Mammary epithelial cell (primary cell): ENCODE results near the gene B3GALT5.

Experiments used
- CTCF ChIP-seq, 2 donors: IDR thresholded peaks in 1 of 2; conservative IDR thresholded peaks in 1 of 2; 2 replicates each; pipeline ENCODE4 v1.5.1; 2011 to 2012; ENCODE audit warnings: inconsistent platforms in 2 of 2, low read length in 2 of 2, mild to moderate bottlenecking in 2 of 2, control low read depth in 1 of 2, low read depth in 1 of 2; ENCODE audit not compliant: insufficient read depth in 1 of 2; ENCODE audit errors: extremely low read depth in 1 of 2
- EZH2 ChIP-seq: IDR thresholded peaks from 2 replicates; pipeline ENCODE4 v1.6.1; 2012; ENCODE audit warnings: low read length, inconsistent platforms, borderline replicate concordance

- TF ChIP-seq CTCF (conservative IDR thresholded peaks at IDR 0.05 in 1 of 2, IDR thresholded peaks at IDR 0.05 in 1 of 2; ENCODE audit: extremely low read depth in 1 of 2, insufficient read depth in 1 of 2, low read depth in 1 of 2, low read length in 2 of 2) (no peak), EZH2 (no peak)
These were observed 42.2 kb downstream of the B3GALT5 start for GRCh38 chr21:39654951-39655350.
